ENCODE data around the gene AIG1.
"Not testable (repeated sequence)": the region's sequence is repeated elsewhere in the genome, so short reads cannot be mapped to it uniquely, and the experiment has no call there.

Gene AIG1

DNA sequence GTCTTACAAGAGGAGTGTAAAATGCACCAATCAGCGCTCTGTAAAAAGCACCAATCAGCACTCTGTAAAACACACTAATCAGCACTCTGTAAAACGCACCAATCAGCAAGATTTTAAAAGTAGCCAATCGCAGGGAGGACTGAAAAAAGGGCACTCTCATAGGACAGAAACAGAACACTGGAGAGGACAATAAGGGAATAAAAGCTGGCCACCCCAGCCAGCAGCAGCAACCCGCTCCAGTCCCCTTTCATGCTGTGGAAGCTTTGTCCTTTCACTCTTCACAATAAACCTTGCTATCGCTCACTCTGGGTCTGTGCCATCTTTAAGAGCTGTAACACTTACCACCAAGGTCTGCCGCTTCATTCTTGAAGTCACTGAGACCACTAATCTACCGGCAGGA lies 1.7 kb upstream of the AIG1 start:
- no peak for DNase-seq (ENCODE audit: low read depth)

DNA sequence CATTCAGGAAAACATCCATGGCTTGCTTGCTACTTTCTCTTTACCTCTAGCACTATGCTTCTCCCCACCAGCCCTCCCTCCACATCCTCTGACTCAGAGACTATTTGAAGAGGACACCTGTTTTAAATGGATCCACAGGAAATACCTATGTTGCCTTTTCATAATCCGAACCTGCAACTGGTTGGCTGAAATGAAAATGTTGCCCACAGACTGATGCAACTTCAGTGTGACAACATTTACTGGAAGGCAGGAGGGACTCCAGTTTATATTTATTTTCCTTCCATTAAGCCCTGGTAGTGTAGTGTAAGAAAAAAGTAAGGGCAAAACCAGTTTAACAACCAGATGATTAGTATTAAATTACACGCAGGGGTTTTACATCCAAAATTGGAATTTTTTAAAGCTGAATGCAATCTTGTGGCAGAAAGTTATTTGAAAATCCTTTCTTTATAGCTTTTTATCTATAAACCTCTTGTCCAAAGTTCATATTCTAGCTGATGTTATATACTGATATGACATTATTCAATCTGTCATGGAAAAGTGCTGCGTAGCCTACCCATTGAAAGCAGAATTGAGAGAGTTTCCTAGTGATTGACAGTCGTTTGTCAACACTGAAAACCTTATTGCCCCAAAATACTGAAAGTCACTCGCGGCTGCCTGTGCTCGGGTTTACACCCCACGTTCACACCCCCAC lies 881 bp upstream of the AIG1 start:
- no peak for DNase-seq (ENCODE audit: low read depth)

DNA sequence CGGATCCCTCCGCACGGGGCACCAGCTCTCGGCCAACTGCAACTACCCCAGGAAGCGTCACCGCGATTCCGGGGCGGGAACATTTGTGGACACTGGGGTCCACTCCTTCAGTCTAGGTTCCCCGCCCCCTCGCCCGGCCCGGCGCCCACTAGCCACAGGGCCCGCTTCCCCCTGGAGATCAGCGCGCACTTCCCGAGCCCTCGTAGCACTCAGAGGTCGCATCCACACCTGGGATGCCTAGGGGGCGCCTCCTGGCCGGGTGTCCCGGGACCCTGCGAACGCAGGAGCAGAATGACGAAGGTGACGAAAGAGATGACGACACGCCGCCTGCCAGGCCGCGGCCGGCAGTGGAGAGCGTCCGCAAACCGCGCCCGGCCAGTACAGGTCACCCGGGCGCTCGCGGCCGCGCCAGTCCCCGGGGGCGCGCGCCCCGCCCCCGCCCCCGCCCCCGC lies 309 bp upstream of the AIG1 start:
- peak; percentile 49 for DNase-seq (ENCODE audit: low read depth)

DNA sequence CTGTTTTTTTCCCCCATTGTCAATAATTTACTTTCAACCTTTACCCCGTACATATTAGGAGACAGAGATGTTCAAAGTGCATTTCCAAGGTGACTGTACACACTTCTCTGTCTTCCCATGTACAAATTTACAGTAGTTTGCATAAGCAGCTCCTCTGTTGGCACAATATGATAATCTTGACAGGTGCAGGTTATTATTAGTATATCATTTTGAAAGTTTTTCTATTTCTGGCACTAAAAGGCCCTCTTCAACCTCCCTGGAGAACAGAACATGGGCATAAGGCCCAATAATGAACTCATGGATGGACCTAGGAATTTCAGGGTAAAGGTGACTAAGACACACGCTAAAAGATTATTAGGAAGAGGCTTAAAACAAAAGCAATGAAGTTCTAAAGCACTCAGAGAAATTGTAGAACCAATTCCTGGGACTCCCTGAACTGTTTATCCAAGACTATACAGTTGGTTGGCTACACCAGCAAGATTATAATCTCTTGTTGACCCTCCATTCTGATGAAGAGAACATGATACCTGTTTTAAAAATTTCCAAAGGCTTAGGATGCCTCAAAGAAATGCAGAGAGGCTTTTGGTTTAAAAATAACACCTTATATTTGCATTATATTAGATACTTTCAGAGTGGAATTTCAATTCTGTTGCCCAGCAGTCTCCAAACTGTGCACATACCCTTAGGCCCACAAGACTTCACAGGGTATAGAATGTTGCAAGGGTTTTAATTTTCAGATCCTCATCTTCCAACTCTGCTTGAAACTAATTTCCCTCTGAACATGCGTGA lies 1.1 kb downstream of the AIG1 start:
- DNase-seq (ENCODE audit: low read depth) = no peak

DNA sequence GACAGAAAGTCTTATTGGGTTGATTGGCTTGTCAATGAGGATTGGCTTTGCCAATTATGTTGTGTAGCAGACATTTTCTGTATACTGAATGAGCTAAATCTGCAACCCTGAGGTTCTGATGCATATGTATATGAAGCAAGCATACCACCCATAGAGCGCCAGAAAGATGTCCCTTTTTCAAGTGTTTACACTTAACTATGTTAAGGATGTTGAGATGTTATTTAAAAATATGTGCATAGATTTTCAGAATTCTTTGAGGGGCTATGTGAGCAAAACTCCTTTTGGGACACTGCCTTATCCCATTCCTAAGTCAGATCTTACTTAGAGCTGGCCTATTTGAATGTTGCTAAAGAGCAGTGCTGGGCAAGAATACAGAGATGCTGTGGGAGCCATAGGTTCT lies 1.9 kb downstream of the AIG1 start:
- DNase-seq (ENCODE audit: low read depth) = no peak

DNA sequence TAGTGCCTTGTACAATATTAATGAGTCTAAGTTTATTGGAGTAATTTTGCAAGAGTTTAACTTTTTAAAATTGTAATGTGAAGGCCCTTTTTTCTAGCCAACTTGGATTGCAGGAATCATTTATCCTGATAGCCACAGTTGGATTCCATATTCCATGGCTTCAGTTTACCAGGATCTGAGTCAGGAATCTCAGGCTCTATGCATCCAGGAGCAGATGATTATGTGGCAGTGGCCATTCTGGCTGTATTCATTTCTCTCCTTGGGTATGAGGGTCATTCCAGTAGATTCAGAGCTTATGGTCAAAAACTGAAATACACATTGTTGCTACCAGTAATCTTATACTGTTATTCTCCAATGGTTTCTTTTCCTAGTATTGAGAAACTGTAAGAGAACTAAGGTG lies 2.9 kb downstream of the AIG1 start:
- no peak for DNase-seq (ENCODE audit: low read depth)

DNA sequence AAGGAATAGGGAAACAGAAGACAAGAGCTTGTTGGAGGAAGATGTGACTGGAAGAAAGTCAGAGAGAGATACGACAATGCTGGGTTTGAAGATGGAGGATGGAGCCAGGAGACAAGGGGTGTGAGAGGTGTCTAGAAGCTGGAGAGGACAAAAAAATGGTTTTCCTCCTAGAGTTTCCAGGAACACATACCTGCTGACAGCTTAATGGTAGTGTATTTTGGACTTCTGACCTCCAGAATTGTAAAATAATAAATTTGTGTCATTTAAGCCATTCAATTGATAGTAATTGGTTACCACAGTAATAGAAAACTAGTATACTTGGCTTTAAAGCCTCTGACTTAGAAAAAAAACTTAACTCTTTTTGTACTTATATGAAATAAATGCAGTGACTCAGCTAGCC lies 3.6 kb downstream of the AIG1 start:
- no peak for DNase-seq (ENCODE audit: low read depth)

DNA sequence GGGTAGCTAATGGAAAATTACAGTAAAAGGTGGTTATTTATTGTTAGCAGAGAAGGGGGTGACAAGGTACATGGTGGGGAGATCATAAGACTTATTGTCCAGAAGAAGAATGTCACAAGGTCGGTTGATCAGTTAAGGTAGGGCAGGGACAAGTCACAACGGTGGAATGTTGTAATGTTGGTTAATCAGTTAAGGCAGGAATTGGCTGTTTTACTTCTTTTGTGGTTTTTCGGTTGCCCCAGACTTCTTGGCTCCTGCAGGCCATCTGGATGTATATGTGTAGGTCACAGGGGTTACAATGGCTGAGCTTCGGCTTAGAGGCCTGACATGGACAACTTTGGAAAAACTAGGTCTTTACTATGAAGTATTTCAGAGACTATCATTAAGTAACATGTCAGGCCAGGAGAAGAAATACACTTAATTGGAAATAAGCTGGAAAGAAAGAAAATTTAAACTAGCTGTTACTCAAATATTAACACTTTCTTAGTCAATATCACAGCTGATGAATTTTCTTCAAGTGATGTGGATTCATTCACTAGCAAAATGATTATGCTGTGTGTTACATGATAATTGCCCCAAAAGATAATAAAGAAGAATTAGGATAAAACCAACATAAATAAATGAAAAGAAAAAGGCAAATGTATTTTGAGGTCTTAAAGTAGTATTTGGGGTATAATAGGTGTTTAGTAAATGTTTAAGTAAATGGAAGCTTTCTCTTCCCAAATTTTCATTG lies 4.4 kb downstream of the AIG1 start:
- DNase-seq (ENCODE audit: low read depth) = no peak

DNA sequence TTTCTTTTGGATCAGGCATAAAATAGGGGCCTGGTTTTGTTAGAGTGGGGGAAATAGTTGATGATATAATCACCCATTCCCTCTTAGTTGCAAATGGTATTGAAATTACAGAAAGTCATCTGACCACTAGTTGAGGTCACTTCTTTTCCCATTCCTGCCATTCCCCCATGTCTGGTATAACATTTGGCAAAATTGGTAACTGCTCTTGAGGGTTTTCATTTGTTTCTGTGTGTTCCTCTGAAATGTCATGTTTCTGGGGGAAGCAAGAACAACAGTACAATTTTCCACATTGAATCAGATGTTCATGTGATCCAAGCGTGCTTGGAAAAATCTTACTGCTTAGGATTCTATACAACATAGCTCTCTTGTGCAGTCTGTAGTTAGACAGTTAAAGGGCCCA lies 7.3 kb downstream of the AIG1 start:
- no peak for DNase-seq (ENCODE audit: low read depth)

DNA sequence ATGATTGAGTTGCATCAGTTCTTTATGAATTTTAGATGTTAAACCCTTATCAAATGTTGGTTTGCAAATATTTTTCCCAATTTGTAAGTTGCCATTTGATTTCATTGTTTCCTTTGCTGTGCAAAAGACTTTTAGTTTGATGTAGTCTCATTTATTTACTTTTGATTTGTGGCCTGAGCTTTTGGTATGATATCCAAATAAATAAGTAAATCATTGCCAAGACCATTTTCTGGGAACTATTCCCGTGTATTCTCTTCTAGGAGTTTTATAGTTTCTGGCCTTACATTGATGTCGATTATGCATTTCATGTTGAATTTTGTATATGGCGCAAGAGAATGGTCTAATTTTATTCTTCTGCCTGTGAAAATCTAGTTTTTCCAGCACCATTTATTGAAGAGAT lies 13.4 kb downstream of the AIG1 start:
- no peak for DNase-seq (ENCODE audit: low read depth)

DNA sequence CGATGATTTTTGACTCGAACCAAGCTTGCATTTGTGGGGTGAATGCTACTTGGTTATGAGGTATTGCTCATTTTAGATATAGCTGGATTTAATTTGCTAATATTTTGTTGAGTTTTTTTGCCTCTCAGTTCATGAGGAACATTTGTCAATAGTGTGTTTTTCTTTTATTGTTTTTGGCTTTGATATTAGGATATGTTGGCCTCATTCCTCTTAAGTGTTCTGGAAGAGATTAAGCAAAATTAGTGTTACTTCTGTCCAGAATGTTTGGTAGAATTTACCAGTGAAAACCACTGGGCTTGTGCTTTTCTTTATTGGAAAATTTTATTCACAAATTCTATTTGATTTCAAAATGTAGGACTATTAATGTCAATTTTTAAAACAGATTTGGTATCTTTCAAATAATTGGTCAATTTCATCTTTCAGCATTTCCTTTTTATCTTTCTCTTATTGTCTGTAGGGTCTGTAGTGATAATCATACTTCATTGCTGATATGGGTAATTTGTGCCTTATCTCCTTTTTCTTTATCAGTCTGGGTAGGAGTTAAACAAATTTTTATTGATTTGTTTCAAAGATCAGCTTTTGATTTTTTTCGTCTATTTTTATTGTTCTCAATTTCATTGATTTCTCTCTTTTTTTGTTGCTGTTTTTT lies 14.1 kb downstream of the AIG1 start:
- no peak for DNase-seq (ENCODE audit: low read depth)

DNA sequence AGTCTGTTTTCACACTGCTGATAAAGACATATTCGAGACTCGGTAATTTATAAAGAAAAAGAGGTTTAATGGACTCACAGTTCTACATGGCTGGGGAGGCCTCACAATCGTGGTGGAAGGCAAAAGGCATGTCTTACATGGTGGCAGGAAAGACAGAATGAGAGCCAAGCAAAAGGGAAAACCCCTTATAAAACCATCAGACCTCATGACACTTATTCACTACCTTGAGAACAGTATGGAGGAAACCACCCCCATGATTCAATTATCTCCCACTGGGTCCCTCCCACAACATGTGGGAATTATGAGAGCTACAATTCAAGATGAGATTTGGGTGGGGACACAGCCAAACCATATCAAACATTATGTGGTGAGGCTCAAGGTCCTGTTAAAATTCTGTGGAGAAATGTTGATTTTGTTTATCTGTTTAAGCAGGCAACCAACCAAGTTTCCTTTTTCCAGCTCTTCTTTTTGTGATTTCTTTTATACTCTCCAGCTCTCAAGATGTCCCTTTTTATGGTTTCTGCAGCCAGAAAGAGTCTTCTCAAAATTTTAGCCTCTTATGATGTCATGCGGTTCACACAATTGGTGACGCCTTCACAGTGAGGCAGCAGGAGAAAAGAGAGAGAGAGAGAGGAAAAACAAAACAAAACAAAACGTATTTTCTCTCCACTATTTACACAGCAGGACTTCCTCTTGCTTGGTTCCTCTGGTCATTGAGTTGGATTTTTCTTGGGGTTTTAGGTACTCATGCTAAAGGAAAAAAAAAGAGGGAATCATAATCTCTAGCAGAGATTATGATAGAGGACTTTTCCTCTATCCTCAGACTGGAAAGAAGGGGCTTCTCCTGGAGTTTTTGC lies 18.0 kb downstream of the AIG1 start:
- no peak for DNase-seq (ENCODE audit: low read depth)

DNA sequence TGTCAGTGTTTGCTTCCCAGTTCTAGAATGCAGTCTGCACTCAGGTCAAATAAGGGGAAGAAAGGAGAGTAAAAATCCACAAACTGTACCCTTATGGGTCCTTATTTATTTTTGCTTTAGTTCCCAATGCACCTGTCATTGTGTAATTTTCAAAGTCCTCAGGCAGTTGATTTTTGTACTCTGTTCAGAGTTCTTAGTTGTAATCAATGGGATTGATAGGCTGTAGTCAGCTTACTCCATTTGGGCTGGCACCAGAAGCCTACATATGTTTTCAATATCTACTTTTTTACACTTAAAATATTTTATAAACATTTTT lies 18.6 kb downstream of the AIG1 start:
- no peak for DNase-seq (ENCODE audit: low read depth)

DNA sequence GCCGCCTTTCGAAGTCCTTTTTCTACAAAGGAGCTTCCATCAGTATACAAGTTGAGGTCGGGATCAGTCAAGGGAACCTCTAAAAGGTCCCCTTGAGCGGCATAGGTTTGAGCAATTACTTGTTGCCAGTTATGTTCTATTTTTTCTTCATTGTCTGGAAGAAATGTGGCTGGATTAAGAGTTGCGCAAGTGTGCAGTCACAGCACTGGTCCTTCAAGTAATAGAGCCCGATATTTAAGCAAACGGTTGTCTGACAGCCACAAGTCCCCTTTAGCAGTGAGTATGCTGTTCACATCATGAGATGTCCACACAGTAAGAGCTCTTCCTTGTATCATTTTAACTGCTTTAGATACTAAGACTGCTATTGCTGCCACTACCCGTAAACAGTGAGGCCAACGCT lies 21.6 kb downstream of the AIG1 start:
- not testable (repeated sequence) for DNase-seq (ENCODE audit: low read depth)

DNA sequence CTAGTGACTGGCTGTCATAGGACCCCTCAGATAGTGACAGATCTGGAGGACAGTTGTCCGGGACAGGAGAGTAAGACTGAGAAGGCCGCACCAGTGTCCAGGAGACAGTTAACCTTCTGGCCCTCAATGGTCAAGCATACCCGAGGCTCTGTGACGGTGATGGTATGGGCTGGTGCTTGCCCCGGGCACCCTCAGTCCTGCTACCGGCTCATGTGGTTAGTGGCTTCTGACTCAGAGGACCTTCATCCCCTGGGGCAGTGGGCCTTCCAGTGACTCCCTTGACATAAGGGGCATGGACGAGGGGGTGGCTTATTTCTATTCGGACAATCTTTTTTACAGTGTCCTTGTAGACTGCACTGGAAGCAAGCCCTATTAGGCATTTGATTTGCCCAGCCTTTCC lies 23.3 kb downstream of the AIG1 start:
- not testable (repeated sequence) for DNase-seq (ENCODE audit: low read depth)

DNA sequence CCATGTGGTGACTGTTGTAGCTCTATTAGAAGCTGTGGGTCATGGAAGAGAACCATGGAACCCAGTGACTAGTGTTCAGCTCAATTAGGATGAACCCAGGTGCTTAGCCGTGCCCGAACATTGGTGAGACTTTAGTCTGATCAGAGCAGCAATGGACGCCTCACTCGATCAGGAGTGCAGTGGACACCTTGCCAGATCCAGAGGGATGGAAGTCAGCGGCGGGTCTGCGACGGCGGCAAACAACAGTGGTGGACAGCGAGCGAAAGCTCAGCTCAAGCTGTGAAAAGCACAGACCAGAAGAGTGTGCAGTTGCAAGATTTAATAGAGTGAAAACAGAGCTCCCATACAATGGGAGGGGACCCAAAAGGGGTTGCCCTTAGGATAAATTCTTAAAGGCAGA lies 26.6 kb downstream of the AIG1 start:
- DNase-seq (ENCODE audit: low read depth) = not testable (repeated sequence)

DNA sequence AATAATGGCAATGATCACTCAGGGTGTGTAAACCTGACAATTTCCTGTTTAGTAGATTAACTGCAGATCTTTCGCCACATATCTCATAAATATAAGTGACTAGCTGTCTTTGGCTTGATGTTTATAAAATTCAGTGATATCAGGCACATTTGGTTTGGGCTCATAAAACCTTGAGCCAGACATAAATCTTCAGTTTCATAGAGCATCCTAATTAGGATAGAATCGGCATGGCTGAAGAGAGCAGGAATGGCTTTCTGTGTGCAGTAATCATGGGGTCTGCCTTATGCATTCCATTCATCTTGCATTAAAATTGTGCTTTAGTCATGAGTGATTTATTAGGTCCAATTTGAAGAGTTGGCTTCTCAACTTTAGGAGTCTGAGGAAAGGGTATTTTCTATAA lies 27.2 kb downstream of the AIG1 start:
- no peak for DNase-seq (ENCODE audit: low read depth)

DNA sequence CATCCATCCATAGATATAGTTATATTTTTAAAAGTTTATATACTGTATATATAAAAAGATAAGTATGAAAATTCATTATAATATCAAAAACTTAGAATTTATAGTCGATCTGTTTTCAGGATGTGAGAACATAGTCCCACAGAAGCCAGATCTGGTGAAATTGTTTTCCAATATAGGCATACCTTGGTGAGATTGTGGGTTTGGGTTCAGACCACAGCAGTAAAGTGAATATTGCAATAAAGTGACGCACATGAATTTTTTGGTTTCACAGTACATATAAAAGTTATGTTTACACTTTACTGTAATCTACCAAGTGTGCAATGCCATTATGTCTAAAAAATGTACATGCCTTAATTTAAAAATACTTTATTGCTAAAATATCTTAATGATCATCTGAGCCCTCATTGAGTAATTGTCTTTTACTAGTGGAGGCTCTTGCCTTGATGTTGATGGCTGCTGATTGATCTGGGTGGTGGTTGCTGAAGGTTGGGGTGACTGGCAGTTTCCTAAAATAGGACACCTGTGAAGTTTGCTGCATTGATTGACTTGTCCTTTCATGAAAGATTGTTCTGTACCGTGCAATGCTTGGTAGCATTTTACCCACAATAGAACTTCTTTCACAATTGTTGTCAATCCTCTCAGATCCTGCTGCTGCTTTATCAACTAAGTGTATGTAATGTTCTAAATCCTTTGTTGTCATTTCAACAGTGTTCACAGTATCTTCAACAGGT lies 29.8 kb downstream of the AIG1 start:
- DNase-seq (ENCODE audit: low read depth) = no peak

DNA sequence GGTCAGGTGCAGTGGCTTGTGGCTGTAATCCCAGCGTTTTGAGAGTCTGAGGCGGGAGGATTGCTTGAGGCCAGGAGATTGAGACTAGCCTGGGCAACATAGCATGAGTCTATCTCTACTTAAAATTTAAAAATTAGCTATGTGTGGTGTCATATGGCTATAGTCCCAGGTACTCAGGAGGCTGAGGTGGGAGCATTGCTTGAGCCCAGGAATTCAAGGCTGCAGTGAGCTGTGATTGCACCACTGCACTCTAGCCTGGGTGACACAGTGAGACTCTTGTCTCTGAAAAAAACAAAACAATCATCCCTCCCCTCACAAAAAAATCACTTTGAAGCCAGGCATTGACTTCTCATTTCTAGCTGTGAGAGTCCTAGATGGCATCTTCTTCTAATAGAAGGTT lies 32.1 kb downstream of the AIG1 start:
- no peak for DNase-seq (ENCODE audit: low read depth)

DNA sequence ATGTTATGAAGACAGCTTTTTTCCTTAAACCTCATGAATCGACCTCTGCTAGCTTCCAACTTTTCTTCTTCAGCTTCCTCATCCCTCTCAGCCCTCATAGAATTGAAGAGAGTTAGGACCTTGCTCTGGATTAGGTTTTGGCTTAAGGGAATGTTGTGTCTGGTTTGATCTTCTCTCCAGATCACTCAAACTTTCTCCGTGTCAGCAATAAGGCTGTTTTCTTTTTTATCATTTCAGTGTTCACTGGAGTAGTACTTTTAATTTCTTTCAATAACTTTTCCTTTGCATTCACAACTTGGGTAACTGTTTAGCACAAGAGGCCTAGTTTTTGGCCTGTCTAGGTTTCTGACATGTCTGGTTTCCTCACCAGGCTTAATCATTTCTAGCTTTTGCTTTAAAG lies 32.6 kb downstream of the AIG1 start:
- DNase-seq (ENCODE audit: low read depth) = no peak

DNA sequence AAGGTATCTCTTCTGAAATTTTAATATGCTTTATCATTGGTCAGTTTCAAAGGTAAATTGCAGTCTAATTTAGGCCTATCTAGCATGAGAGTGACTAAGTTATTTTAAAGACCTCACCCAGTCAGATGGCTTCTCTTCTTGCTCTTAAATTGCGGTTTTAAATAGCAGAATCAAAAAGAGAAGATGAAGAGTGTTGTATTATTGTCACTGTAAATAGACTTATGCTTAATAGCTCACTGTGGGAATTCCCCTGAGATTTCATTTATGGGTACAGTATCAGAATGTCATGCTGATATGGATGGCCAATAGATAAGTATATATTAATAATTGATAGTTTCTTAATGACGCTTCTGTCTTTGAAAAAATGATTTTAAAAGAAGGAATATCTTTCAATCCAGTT lies 35.7 kb downstream of the AIG1 start:
- no peak for DNase-seq (ENCODE audit: low read depth)
